Esophagus (tissue), 2 donors: ENCODE data around the gene SLX9. TPM values are rescaled to one million over a fixed set of nuclear protein-coding genes. Genes with fewer than 3 reads are reported as not detected.

Source experiments
- H3K27ac ChIP-seq, 2 donors: one replicate each; pipeline ENCODE4 v1.5.1; 2013; ENCODE audit warnings: low read depth in 2 of 2, mild to moderate bottlenecking in 2 of 2, inconsistent platforms in 1 of 2, low read length in 1 of 2, moderate library complexity in 1 of 2
- H3K27me3 ChIP-seq, 2 donors: one replicate each; pipeline ENCODE4 v1.6.1; 2013; ENCODE audit warnings: low read length in 2 of 2, control low read depth in 1 of 2, mild to moderate bottlenecking in 1 of 2; ENCODE audit not compliant: insufficient read depth in 2 of 2, control insufficient read depth in 1 of 2
- H3K36me3 ChIP-seq, 2 donors: one replicate each; pipeline ENCODE4 v1.6.1; 2013; ENCODE audit warnings: low read length in 1 of 2; ENCODE audit not compliant: control insufficient read depth in 2 of 2, insufficient read depth in 2 of 2
- H3K4me1 ChIP-seq, 2 donors: one replicate each; pipeline ENCODE4 v1.6.1; 2013; ENCODE audit warnings: low read length in 1 of 2; ENCODE audit not compliant: control insufficient read depth in 2 of 2, insufficient read depth in 2 of 2
- H3K4me3 ChIP-seq, 2 donors: one replicate each; pipeline ENCODE4 v1.5.1; 2013; ENCODE audit warnings: low read length in 2 of 2, mild to moderate bottlenecking in 2 of 2, low read depth in 1 of 2, moderate library complexity in 1 of 2
- H3K9me3 ChIP-seq, 2 donors: one replicate each; pipeline ENCODE4 v1.6.1; 2013; ENCODE audit warnings: mild to moderate bottlenecking in 2 of 2, low read depth in 1 of 2, low read length in 1 of 2, moderate library complexity in 1 of 2; ENCODE audit not compliant: control insufficient read depth in 2 of 2, insufficient read depth in 1 of 2
- WGBS, 2 donors: extraction: QIAGEN DNeasy Blood & Tissue Kit; methylation state at CpG; one replicate each; pipeline ENCODE4 v1.1.7; 2013; 5-methylcytosine and 5-hydroxymethylcytosine counted together
- polyA plus RNA-seq, 2 donors: library from polyadenylated mRNA; stranded (reverse); fragments of 200-250 nt; gene quantifications; one replicate each; pipeline ENCODE4 v1.2.3, GENCODE V29; 2013
- donor health status: healthy with polysubstance abuse.
- donor health status: Bipolar disorder and iron deficiency.

SLX9 gene
- polyA plus RNA-seq, 2 donors, result 12.4 to 16.1 TPM

- H3K9me3 ChIP-seq, result no peaks in the 10 kb centered on the region
- WGBS, 2 donors, result 83 to 89% methylated on average over 38 of the region's 38 CpGs
- H3K4me3 ChIP-seq, result no peak overlapping the region
- no peak overlapping the region for H3K27ac ChIP-seq
- H3K27me3 ChIP-seq, result no peaks in the 10 kb centered on the region
- peaks cover 0 to 13% of the 10 kb centered on the region in 2 donors for H3K36me3 ChIP-seq
- H3K4me1 ChIP-seq, result no peaks in the 10 kb centered on the region
Measured at GRCh38 chr21:44980562-44981489, 41.0 kb downstream of the SLX9 start.

GRCh38 chr21:44982558-44983250 lies 42.9 kb downstream of the SLX9 start:
- Histone ChIP-seq H3K27me3 (no peaks in the 10 kb centered on the region), H3K4me3 (no peak overlapping the region), H3K36me3 (peaks cover 0 to 9% of the 10 kb centered on the region in 2 donors), H3K27ac (no peak overlapping the region), H3K9me3 (no peaks in the 10 kb centered on the region), H3K4me1 (no peaks in the 10 kb centered on the region)
- WGBS, 2 donors, result 50 to 53% methylated on average over 41 of the region's 41 CpGs

- no peaks in the 10 kb centered on the region for H3K9me3 ChIP-seq
- no peaks in the 10 kb centered on the region for H3K4me1 ChIP-seq
- WGBS, 2 donors, result 88 to 93% methylated on average over 20 of the region's 22 CpGs
- no peak overlapping the region for H3K27ac ChIP-seq
- H3K4me3 ChIP-seq, result no peak overlapping the region
- H3K27me3 ChIP-seq, result no peaks in the 10 kb centered on the region
- peaks cover 0 to 4% of the 10 kb centered on the region in 2 donors for H3K36me3 ChIP-seq
Measured at GRCh38 chr21:44983421-44984206, 43.8 kb downstream of the SLX9 start.

- Histone ChIP-seq H3K4me3 (no peak overlapping the region), H3K4me1 (no peaks in the 10 kb centered on the region), H3K9me3 (no peaks in the 10 kb centered on the region), H3K27me3 (no peaks in the 10 kb centered on the region), H3K36me3 (peaks cover 0 to 1% of the 10 kb centered on the region in 2 donors), H3K27ac (no peak overlapping the region)
- 54 to 67% methylated on average over 20 of the region's 20 CpGs for WGBS, 2 donors
Measured at GRCh38 chr21:44984428-44984791, 44.6 kb downstream of the SLX9 start.

GRCh38 chr21:44984792-44985440 lies 45.1 kb downstream of the SLX9 start:
- Histone ChIP-seq H3K27me3 (no peaks in the 10 kb centered on the region), H3K36me3 (no peaks in the 10 kb centered on the region), H3K9me3 (no peaks in the 10 kb centered on the region), H3K27ac (no peak overlapping the region), H3K4me3 (no peak overlapping the region), H3K4me1 (no peaks in the 10 kb centered on the region)
- WGBS, 2 donors, result 60 to 68% methylated on average over 25 to 26 of the region's 26 CpGs

- H3K4me1 ChIP-seq, result peaks cover 0 to 4% of the 10 kb centered on the region in 2 donors
- WGBS, 2 donors, result 68 to 72% methylated on average over 25 to 26 of the region's 26 CpGs
- H3K27me3 ChIP-seq, result no peaks in the 10 kb centered on the region
- H3K36me3 ChIP-seq, result no peaks in the 10 kb centered on the region
- H3K9me3 ChIP-seq, result no peaks in the 10 kb centered on the region
- no peak overlapping the region for H3K27ac ChIP-seq
- H3K4me3 ChIP-seq, result no peak overlapping the region
Measured at GRCh38 chr21:44985441-44986401, 45.9 kb downstream of the SLX9 start.

GRCh38 chr21:44986471-44987291 lies 46.9 kb downstream of the SLX9 start:
- WGBS, 2 donors, result 74 to 80% methylated on average over 17 to 23 of the region's 23 CpGs
- peaks cover 0 to 4% of the 10 kb centered on the region in 2 donors for H3K4me1 ChIP-seq
- no peak overlapping the region for H3K4me3 ChIP-seq
- no peak overlapping the region for H3K27ac ChIP-seq
- no peaks in the 10 kb centered on the region for H3K36me3 ChIP-seq
- H3K9me3 ChIP-seq, result no peaks in the 10 kb centered on the region
- no peaks in the 10 kb centered on the region for H3K27me3 ChIP-seq

- no peaks in the 10 kb centered on the region for H3K36me3 ChIP-seq
- H3K27me3 ChIP-seq, result no peaks in the 10 kb centered on the region
- 71 to 81% methylated on average over 23 of the region's 23 CpGs for WGBS, 2 donors
- H3K4me3 ChIP-seq, result no peak overlapping the region
- peaks cover 0 to 4% of the 10 kb centered on the region in 2 donors for H3K4me1 ChIP-seq
- H3K27ac ChIP-seq, result no peak overlapping the region
- no peaks in the 10 kb centered on the region for H3K9me3 ChIP-seq
Measured at GRCh38 chr21:44987301-44987885, 47.6 kb downstream of the SLX9 start.
